B cell (primary cell): ENCODE results near the gene GRHL3. TPM values are rescaled to one million over a fixed set of nuclear protein-coding genes. Genes with fewer than 3 reads are reported as not detected.

ENCODE experiments used
- ATAC-seq: fragments of 200-7000 bp; cut with Tn5 transposase; one replicate; pipeline ENCODE4 v1.10.0; 2021; ENCODE audit warnings: low read depth, mild to moderate bottlenecking, moderate number of reproducible peaks, moderate library complexity
- CTCF ChIA-PET: fragments of 350-600 bp; sonication (Branson Sonifier 250); formaldehyde crosslinking; loops from one replicate; lab custom pipeline; 2021; ENCODE audit warnings: antibody characterized with exemption, inconsistent platforms; lab: Charles Lee
- POLR2A ChIA-PET: fragments of 350-600 bp; sonication (Branson Sonifier 250); formaldehyde crosslinking; loops from one replicate; lab custom pipeline; 2021; ENCODE audit warnings: antibody characterized with exemption; lab: Charles Lee
- DNase-seq: peaks from one replicate; pipeline ENCODE4 v3.0.0; 2013
- H2AFZ ChIP-seq: 2 replicates; pipeline ENCODE4 v1.6.1; 2012; ENCODE audit warnings: mild to moderate bottlenecking, low read depth, low read length; ENCODE audit not compliant: insufficient read depth, poor library complexity, severe bottlenecking
- H3K27ac ChIP-seq, 2 donors: 1 replicate in 1 of 2; 2 replicates in 1 of 2; pipeline ENCODE4 v1.5.1; 2012 to 2013; ENCODE audit warnings: low read length in 2 of 2, mild to moderate bottlenecking in 2 of 2, moderate library complexity in 1 of 2
- H3K27me3 ChIP-seq, 4 experiments: fragments of 200-600 bp in 1 of 4; sonication (generic) in 1 of 4; replicated peaks in 1 of 4; 1 replicate in 2 of 4; 2 replicates in 2 of 4; pipeline versions ENCODE4 v1.6.1 to v1.7.0; 2013 to 2016; ENCODE audit warnings: low read length in 3 of 4, mild to moderate bottlenecking in 2 of 4, mixed read lengths in 1 of 4, moderate library complexity in 1 of 4; ENCODE audit not compliant: insufficient read depth in 4 of 4, control insufficient read depth in 3 of 4; ENCODE audit errors: control extremely low read depth in 1 of 4
- H3K36me3 ChIP-seq, 2 experiments: replicated peaks in 1 of 2; 1 replicate in 1 of 2; 2 replicates in 1 of 2; pipeline versions ENCODE4 v1.6.1 to v1.7.1; 2013; ENCODE audit warnings: low read length in 1 of 2; ENCODE audit not compliant: insufficient read depth in 2 of 2, control insufficient read depth in 1 of 2; ENCODE audit errors: control extremely low read depth in 1 of 2, extremely low read depth in 1 of 2
- H3K4me1 ChIP-seq, 2 donors: fragments of 200-600 bp in 1 of 2; sonication (generic) in 1 of 2; 1 replicate in 1 of 2; 2 replicates in 1 of 2; pipeline versions ENCODE4 v1.5.1 to v1.6.1; 2013 to 2017; ENCODE audit warnings: low read length in 2 of 2; ENCODE audit not compliant: control insufficient read depth in 2 of 2, insufficient read depth in 2 of 2
- H3K4me2 ChIP-seq: replicated peaks from 2 replicates; pipeline ENCODE3; 2012; ENCODE audit warnings: mild to moderate bottlenecking, low read depth, low read length; ENCODE audit not compliant: poor library complexity, severe bottlenecking
- H3K4me3 ChIP-seq, 5 experiments: fragments of 200-600 bp in 1 of 5; sonication (generic) in 1 of 5; 1 replicate in 3 of 5; 2 replicates in 2 of 5; pipeline versions ENCODE4 v1.5.1 to v1.7.0; 2011 to 2016; ENCODE audit warnings: low read length in 4 of 5, mild to moderate bottlenecking in 4 of 5, low read depth in 2 of 5, control low read depth in 1 of 5, moderate library complexity in 1 of 5; ENCODE audit not compliant: insufficient read depth in 1 of 5; ENCODE audit errors: control extremely low read depth in 1 of 5, extremely low read depth in 1 of 5
- H3K79me2 ChIP-seq: fragments of 200-600 bp; sonication (generic); one replicate; pipeline ENCODE4 v1.6.0; 2016; ENCODE audit warnings: low read length; ENCODE audit not compliant: control insufficient read depth, insufficient read depth
- H3K9ac ChIP-seq: fragments of 200-600 bp; sonication (generic); 2 replicates; pipeline ENCODE4 v1.6.1; 2017; ENCODE audit warnings: mild to moderate bottlenecking, low read length, moderate library complexity
- H3K9me3 ChIP-seq, 3 donors: one replicate each; pipeline versions ENCODE4 v1.6.1 to v1.7.1; 2013; ENCODE audit warnings: low read length in 2 of 3; ENCODE audit not compliant: control insufficient read depth in 2 of 3, insufficient read depth in 1 of 3; ENCODE audit errors: control extremely low read depth in 1 of 3
- H4K20me1 ChIP-seq: 2 replicates; pipeline ENCODE4 v1.6.0; 2012; ENCODE audit warnings: mild to moderate bottlenecking, low read length; ENCODE audit not compliant: insufficient read depth, control insufficient read depth, poor library complexity, severe bottlenecking
- H3K27ac Mint-ChIP-seq: one replicate; pipeline ENCODE4 v1.8.0; 2021; ENCODE audit warnings: mixed read lengths
- H3K27me3 Mint-ChIP-seq: one replicate; pipeline ENCODE4 v1.8.0; 2021; ENCODE audit warnings: mixed read lengths
- H3K4me1 Mint-ChIP-seq: one replicate; pipeline ENCODE4 v1.8.0; 2021; ENCODE audit warnings: mixed read lengths
- H3K4me3 Mint-ChIP-seq: one replicate; pipeline ENCODE4 v1.8.0; 2021; ENCODE audit warnings: mixed read lengths
- H3K9me3 Mint-ChIP-seq: one replicate; pipeline ENCODE4 v1.8.0; 2022; ENCODE audit warnings: mixed read lengths; ENCODE audit not compliant: insufficient read depth
- EZH2 ChIP-seq: IDR thresholded peaks from 2 replicates; pipeline ENCODE4 v1.6.1; 2012; ENCODE audit warnings: borderline replicate concordance, low read depth, mild to moderate bottlenecking, moderate library complexity, low read length; ENCODE audit not compliant: insufficient read depth, poor library complexity, severe bottlenecking
- WGBS: methylation state at CpG from one replicate; pipeline ENCODE4 v1.1.5; 2013; ENCODE audit warnings: missing lambda C conversion rate; ENCODE audit not compliant: insufficient coverage; 5-methylcytosine and 5-hydroxymethylcytosine counted together
- intact Hi-C: fragments of 100-400 bp; cut with micrococcal nuclease; formaldehyde crosslinking; loops from one replicate; pipeline ENCODE4 v1.10.0; 2022
- polyA plus RNA-seq: library from polyadenylated mRNA; depleted of rRNA; stranded (reverse); fragments of >200 nt; gene quantifications from 2 replicates; pipeline ENCODE4 v1.2.3, GENCODE V29; 2012
- total RNA-seq, 2 donors: library from RNA; stranded (reverse); fragments of 120-200 nt in 1 of 2; gene quantifications; 1 replicate in 1 of 2; 2 replicates in 1 of 2; pipeline versions ENCODE4 v1.2.3 to v1.2.4, GENCODE V29; 2013 to 2022
- TF ChIP-seq, protein P1 (sequence below): fragments of 200-600 bp; IDR thresholded peaks from one replicate; pipeline ENCODE4 v1.8.0; 2022; ENCODE audit warnings: antibody characterized with exemption, mild to moderate bottlenecking

GRHL3 gene
- total and polyA plus RNA-seq, 2 donors (not counting 1 experiment from before 2014, with no cell fraction given): not detected

GRCh38 chr1:24292887-24293286 lies 26.3 kb upstream of the GRHL3 start:
- Mint-ChIP-seq H3K27me3 (peaks cover 16% of the 10 kb centered on the region), H3K4me3 (no peak overlapping the region), H3K9me3 (no peaks in the 10 kb centered on the region), H3K4me1 (no peaks in the 10 kb centered on the region), H3K27ac (no peak overlapping the region)
- Histone ChIP-seq H3K27me3 (peaks cover 0 to 2% (median 0%) of the 10 kb centered on the region in 4 experiments), H3K9me3 (no peaks in the 10 kb centered on the region), H3K36me3 (no peaks in the 10 kb centered on the region), H3K4me1 (no peaks in the 10 kb centered on the region), H3K4me3 (no peak overlapping the region), H3K27ac (no peak overlapping the region), H3K9ac (no peak overlapping the region), H4K20me1 (no peaks in the 10 kb centered on the region), H3K79me2 (no peaks in the 10 kb centered on the region), H3K4me2 (no peak overlapping the region), H2AFZ (no peak overlapping the region)
- 91% methylated on average over 6 of the region's 9 CpGs for WGBS
- no peak for ATAC-seq
- CTCF ChIA-PET: interaction anchor here (0.7 kb wide), 1 partner anchor 22 kb away, joined by 3 read pairs; no protein-coding TSS in a partner anchor
- POLR2A ChIA-PET: no interaction called here
- no peak for TF ChIP-seq EZH2
- TF ChIP-seq, protein P1, sequence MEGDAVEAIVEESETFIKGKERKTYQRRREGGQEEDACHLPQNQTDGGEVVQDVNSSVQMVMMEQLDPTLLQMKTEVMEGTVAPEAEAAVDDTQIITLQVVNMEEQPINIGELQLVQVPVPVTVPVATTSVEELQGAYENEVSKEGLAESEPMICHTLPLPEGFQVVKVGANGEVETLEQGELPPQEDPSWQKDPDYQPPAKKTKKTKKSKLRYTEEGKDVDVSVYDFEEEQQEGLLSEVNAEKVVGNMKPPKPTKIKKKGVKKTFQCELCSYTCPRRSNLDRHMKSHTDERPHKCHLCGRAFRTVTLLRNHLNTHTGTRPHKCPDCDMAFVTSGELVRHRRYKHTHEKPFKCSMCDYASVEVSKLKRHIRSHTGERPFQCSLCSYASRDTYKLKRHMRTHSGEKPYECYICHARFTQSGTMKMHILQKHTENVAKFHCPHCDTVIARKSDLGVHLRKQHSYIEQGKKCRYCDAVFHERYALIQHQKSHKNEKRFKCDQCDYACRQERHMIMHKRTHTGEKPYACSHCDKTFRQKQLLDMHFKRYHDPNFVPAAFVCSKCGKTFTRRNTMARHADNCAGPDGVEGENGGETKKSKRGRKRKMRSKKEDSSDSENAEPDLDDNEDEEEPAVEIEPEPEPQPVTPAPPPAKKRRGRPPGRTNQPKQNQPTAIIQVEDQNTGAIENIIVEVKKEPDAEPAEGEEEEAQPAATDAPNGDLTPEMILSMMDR: no peak
- intact Hi-C loops: no loop called here
- DNase-seq: no peak

DNA sequence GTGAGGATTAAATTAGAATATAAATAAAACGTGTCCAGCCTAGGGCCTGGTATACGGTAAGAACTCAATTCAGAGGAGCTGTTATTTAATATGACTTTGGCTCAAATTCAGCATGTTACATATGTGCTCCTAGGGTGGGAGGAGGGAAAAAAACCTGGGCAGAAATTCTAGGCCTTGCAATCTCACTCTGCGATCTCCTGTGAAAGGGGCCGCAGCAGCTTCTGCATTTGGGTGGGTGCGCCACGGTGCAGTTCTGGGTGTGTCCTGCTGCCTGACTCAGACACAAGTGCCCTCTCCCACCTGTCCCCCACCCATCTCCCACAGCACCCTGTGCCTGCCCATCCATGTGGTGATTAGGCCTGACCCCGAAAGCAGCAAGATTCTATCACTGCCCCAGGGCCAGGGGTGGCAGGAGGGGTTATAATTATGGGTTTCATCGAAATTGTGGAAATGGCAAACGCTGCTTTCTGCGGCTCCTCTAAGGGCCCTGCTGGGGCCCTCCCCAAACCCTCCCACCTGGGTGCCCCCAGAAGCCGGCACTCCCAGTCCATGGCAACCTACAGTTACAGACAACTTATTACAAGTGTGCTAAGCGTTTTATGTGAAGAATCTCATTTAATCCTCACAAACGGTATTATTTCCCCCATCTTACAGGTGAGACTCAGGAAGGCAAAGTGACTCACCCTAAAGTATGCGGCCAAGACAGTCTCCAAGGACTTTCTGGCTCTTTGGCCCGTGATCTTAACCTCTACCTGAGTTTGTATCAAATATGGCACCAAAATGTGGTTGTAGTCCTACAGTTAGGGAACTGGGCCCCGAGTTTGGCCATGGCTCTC lies 25.5 kb upstream of the GRHL3 start:
- intact Hi-C loops: no loop called here
- Histone ChIP-seq H3K9ac (no peak overlapping the region), H4K20me1 (no peaks in the 10 kb centered on the region), H3K36me3 (no peaks in the 10 kb centered on the region), H3K27ac (no peak overlapping the region), H3K79me2 (no peaks in the 10 kb centered on the region), H2AFZ (no peak overlapping the region), H3K9me3 (no peaks in the 10 kb centered on the region), H3K4me3 (no peak overlapping the region), H3K27me3 (peaks cover 0 to 2% (median 0%) of the 10 kb centered on the region in 4 experiments), H3K4me2 (no peak overlapping the region), H3K4me1 (no peaks in the 10 kb centered on the region)
- ChIA-PET CTCF (interaction anchor here (0.7 kb wide), 1 partner anchor 22 kb away, joined by 3 read pairs; no protein-coding TSS in a partner anchor), POLR2A (no interaction called here)
- no peak for ATAC-seq
- no peak overlapping the region for H3K4me3 Mint-ChIP-seq
- 90% methylated on average over 9 of the region's 16 CpGs for WGBS
- no peaks in the 10 kb centered on the region for H3K4me1 Mint-ChIP-seq
- H3K27ac Mint-ChIP-seq: no peak overlapping the region
- DNase-seq: no peak
- H3K9me3 Mint-ChIP-seq: no peaks in the 10 kb centered on the region
- TF ChIP-seq, protein P1: no peak
- no peak for TF ChIP-seq EZH2
- peaks cover 16% of the 10 kb centered on the region for H3K27me3 Mint-ChIP-seq
